Sigmoid colon (tissue), 7 donors: ENCODE results near the gene FAM13A. TPM values are rescaled to one million over a fixed set of nuclear protein-coding genes. Genes with fewer than 3 reads are reported as not detected.

Source experiments
- DNase-seq: peaks from one replicate; pipeline ENCODE4 v3.0.0-alpha.2; 2019
- H3K27ac ChIP-seq, 4 donors: fragments of 200-600 bp; sonication (generic); one replicate each; pipeline ENCODE4 v1.5.1; 2016 to 2019; ENCODE audit warnings: mild to moderate bottlenecking in 1 of 4
- H3K27me3 ChIP-seq, 3 donors: fragments of 200-600 bp; sonication (generic); one replicate each; pipeline ENCODE4 v1.5.1; 2019; ENCODE audit warnings: mild to moderate bottlenecking in 1 of 3
- H3K36me3 ChIP-seq, 4 donors: fragments of 200-600 bp; sonication (generic); one replicate each; pipeline ENCODE4 v1.5.1; 2016 to 2019
- H3K4me1 ChIP-seq, 4 donors: fragments of 200-600 bp; sonication (generic); one replicate each; pipeline ENCODE4 v1.5.1; 2017 to 2019
- H3K4me3 ChIP-seq, 4 donors: fragments of 200-600 bp; sonication (generic); one replicate each; pipeline ENCODE4 v1.5.1; 2017 to 2019; ENCODE audit warnings: mild to moderate bottlenecking in 2 of 4, moderate library complexity in 1 of 4
- H3K9me3 ChIP-seq, 4 donors: fragments of 200-600 bp in 3 of 4; sonication (generic) in 3 of 4; one replicate each; pipeline versions ENCODE4 v1.5.1 to v1.6.1; 2013 to 2019
- EP300 ChIP-seq, 4 donors: sonication (generic); formaldehyde crosslinking; IDR thresholded peaks; one replicate each; pipeline ENCODE4 v1.6.1; 2017; ENCODE audit warnings: antibody characterized with exemption in 4 of 4
- POLR2A ChIP-seq, 2 donors: fragments of 450-650 bp; IDR thresholded peaks; one replicate each; pipeline ENCODE4 v1.6.1; 2016; ENCODE audit warnings: antibody characterized with exemption in 2 of 2, mild to moderate bottlenecking in 2 of 2, moderate library complexity in 2 of 2
- POLR2AphosphoS5 ChIP-seq, 4 donors: sonication (generic); formaldehyde crosslinking; IDR thresholded peaks; one replicate each; pipeline ENCODE4 v1.6.1; 2017; ENCODE audit warnings: antibody characterized with exemption in 4 of 4
- WGBS, 2 donors: extraction: QIAGEN DNeasy Blood & Tissue Kit; methylation state at CpG; one replicate each; pipeline ENCODE4 v1.1.7; 2013; 5-methylcytosine and 5-hydroxymethylcytosine counted together
- intact Hi-C: fragments of 100-400 bp; cut with DNase I; formaldehyde crosslinking; loops from one replicate; pipeline ENCODE4 v1.15.1; 2023
- polyA plus RNA-seq, 3 donors: library from polyadenylated mRNA; stranded (reverse); fragments of 200-250 nt; gene quantifications; one replicate each; pipeline ENCODE4 v1.2.3, GENCODE V29; 2013
- total RNA-seq, 4 donors: library from RNA; depleted of rRNA; stranded (reverse); fragments of >200 nt; gene quantifications; one replicate each; pipeline ENCODE4 v1.1.0, GENCODE V29; 2016
- TF ChIP-seq, protein P1 (sequence below), 4 experiments: fragments of 450-650 bp in 3 of 4; fragments of 200-600 bp in 1 of 4; IDR thresholded peaks; one replicate each; pipeline ENCODE4 v1.5.1; 2016 to 2019; ENCODE audit warnings: antibody characterized with exemption in 4 of 4, mild to moderate bottlenecking in 3 of 4, moderate library complexity in 2 of 4
- donor health status: healthy with polysubstance abuse.
- donor health status: Bipolar disorder and iron deficiency.
- donor health status: healthy.

FAM13A gene
- total and polyA plus RNA-seq, 7 donors = 9.9 to 49.7 (median 41.1) TPM

DNA sequence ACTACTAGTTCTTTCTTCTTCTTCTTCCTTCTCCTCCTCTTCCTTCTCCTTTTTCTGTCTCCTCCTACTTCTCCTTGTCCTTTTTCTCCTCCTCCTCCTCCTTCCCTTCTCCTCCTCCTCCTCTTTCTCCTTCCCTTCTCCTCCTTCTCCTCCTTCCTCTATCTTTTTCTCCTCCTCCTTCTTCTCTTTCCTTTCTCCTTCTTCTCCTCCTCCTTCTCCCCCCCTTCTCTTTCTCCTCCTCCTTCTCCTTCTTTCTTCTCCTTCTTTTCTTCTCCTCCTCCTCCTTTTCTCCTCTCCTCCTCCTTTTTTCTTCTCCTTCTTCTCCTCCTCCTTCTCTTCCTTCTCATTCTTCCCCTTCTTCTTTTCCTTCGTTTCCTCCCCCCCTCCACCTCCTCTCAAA lies 337.6 kb downstream of the FAM13A start:
- Histone ChIP-seq H3K27ac (no peak overlapping the region), H3K27me3 (no peaks in the 10 kb centered on the region), H3K9me3 (peaks cover 0 to 4% (median 0%) of the 10 kb centered on the region in 4 donors), H3K36me3 (peaks cover 5 to 50% (median 10%) of the 10 kb centered on the region in 4 donors), H3K4me3 (no peak overlapping the region), H3K4me1 (peaks cover 0 to 8% (median 0%) of the 10 kb centered on the region in 4 donors)
- intact Hi-C loops = no loop called here
- TF ChIP-seq POLR2A (IDR thresholded peaks at IDR 0.05) (no peak), EP300 (IDR thresholded peaks at IDR 0.05) (no peak), POLR2AphosphoS5 (IDR thresholded peaks at IDR 0.05) (no peak)
- TF ChIP-seq, protein P1, sequence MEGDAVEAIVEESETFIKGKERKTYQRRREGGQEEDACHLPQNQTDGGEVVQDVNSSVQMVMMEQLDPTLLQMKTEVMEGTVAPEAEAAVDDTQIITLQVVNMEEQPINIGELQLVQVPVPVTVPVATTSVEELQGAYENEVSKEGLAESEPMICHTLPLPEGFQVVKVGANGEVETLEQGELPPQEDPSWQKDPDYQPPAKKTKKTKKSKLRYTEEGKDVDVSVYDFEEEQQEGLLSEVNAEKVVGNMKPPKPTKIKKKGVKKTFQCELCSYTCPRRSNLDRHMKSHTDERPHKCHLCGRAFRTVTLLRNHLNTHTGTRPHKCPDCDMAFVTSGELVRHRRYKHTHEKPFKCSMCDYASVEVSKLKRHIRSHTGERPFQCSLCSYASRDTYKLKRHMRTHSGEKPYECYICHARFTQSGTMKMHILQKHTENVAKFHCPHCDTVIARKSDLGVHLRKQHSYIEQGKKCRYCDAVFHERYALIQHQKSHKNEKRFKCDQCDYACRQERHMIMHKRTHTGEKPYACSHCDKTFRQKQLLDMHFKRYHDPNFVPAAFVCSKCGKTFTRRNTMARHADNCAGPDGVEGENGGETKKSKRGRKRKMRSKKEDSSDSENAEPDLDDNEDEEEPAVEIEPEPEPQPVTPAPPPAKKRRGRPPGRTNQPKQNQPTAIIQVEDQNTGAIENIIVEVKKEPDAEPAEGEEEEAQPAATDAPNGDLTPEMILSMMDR (IDR thresholded peaks at IDR 0.05) = no peak
- WGBS, 2 donors = 91 to 98% methylated on average over 1 of the region's 1 CpG
- DNase-seq = no peak

DNA sequence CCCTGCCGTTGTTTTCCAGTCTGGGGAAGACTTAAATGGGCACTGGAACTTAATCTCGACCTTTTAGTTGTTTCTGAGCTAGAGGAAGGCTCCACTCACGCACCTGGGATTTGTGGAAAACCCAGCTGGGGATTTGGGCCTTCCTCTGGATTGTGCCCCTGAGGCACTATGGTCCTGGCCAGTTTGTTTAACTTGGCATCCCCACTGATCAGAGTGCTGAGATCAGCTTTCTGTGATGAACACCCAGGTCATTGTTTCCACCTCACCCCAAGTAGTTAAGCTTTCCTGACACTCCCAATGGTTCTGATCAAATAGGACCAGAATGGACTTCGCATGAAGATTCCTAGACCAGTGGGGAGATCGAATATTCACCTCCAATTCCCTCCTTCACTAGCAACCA lies 338.9 kb downstream of the FAM13A start:
- no peak overlapping the region for H3K4me3 ChIP-seq
- H3K36me3 ChIP-seq = peaks cover 5 to 41% (median 10%) of the 10 kb centered on the region in 4 donors
- peaks cover 0 to 8% (median 0%) of the 10 kb centered on the region in 4 donors for H3K4me1 ChIP-seq
- H3K9me3 ChIP-seq = peaks cover 0 to 4% (median 0%) of the 10 kb centered on the region in 4 donors
- H3K27ac ChIP-seq = no peak overlapping the region
- WGBS, 2 donors = 97% methylated on average over 5 of the region's 5 CpGs
- H3K27me3 ChIP-seq = no peaks in the 10 kb centered on the region
- TF ChIP-seq, protein P1 (IDR thresholded peaks at IDR 0.05) = no peak
- TF ChIP-seq EP300 (IDR thresholded peaks at IDR 0.05) = no peak
- no peak for TF ChIP-seq POLR2AphosphoS5 (IDR thresholded peaks at IDR 0.05)
- TF ChIP-seq POLR2A (IDR thresholded peaks at IDR 0.05) = no peak
- DNase-seq = no peak
- intact Hi-C loops = no loop called here

DNA sequence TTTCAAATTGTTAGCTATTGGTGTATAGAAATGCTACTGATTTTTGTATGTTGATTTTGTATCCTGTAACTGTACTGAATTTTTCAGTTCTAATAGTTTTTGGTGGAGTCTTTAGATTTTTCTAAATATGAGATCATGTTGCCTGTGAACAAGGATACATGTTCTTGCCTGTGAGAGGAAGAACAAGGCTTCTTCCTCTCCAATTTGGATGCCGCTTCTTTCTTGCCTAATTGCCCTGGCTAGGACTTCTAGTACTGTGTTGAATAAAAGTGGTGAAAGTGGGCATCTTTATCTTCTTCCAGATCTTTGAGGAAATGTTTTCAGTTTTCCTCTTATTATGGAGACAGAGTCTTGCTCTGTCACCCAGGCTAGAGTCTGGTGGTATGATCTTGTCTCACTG lies 343.2 kb downstream of the FAM13A start:
- 98% methylated on average over 1 of the region's 1 CpG for WGBS, 2 donors

DNA sequence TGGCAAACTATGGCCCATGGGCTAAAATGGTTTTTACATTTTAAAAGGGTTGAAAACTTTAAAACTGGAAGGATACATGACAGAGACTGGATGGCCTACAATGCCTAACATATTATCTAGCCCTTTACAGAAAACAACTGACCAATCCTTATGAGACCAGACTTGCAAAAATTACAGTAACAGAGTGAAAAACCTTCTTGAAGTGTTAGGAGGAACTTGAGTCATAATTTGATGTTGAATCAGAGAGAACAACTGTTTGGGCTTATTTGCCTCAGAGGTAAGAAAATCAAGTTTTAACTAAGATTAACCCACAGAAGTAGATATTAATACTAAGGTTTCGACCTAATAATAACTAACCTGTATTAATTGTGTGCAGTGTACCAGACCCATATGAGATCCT lies 347.0 kb downstream of the FAM13A start:
- H3K4me1 ChIP-seq = peaks cover 0 to 18% (median 14%) of the 10 kb centered on the region in 4 donors
- DNase-seq = no peak
- no peaks in the 10 kb centered on the region for H3K9me3 ChIP-seq
- TF ChIP-seq, protein P1 (IDR thresholded peaks at IDR 0.05) = no peak
- no peak for TF ChIP-seq POLR2A (IDR thresholded peaks at IDR 0.05)
- TF ChIP-seq EP300 (IDR thresholded peaks at IDR 0.05) = no peak
- TF ChIP-seq POLR2AphosphoS5 (IDR thresholded peaks at IDR 0.05) = no peak
- no peak overlapping the region for H3K4me3 ChIP-seq
- 87 to 94% methylated on average over 1 of the region's 1 CpG for WGBS, 2 donors
- peaks cover 0 to 36% (median 0%) of the 10 kb centered on the region in 4 donors for H3K36me3 ChIP-seq
- H3K27ac ChIP-seq = no peak overlapping the region
- H3K27me3 ChIP-seq = no peaks in the 10 kb centered on the region
- intact Hi-C loops = loop anchor here (5.0 to 10.0 kb wide), 2 partner anchors 107 to 405 kb away; partner anchors contain the start of gene TIGD2

More for the DNA sequence above, 343.2 kb downstream of the FAM13A start:
- no peak for DNase-seq
- Histone ChIP-seq H3K9me3 (peaks cover 0 to 4% (median 0%) of the 10 kb centered on the region in 4 donors), H3K36me3 (peaks cover 4 to 52% (median 7%) of the 10 kb centered on the region in 4 donors), H3K4me1 (no peaks in the 10 kb centered on the region), H3K27ac (no peak overlapping the region), H3K27me3 (no peaks in the 10 kb centered on the region), H3K4me3 (no peak overlapping the region)
- intact Hi-C loops = no loop called here
- TF ChIP-seq, protein P1 (IDR thresholded peaks at IDR 0.05) = no peak
- TF ChIP-seq POLR2AphosphoS5 (IDR thresholded peaks at IDR 0.05) = no peak
- no peak for TF ChIP-seq EP300 (IDR thresholded peaks at IDR 0.05)
- TF ChIP-seq POLR2A (IDR thresholded peaks at IDR 0.05) = no peak

DNA sequence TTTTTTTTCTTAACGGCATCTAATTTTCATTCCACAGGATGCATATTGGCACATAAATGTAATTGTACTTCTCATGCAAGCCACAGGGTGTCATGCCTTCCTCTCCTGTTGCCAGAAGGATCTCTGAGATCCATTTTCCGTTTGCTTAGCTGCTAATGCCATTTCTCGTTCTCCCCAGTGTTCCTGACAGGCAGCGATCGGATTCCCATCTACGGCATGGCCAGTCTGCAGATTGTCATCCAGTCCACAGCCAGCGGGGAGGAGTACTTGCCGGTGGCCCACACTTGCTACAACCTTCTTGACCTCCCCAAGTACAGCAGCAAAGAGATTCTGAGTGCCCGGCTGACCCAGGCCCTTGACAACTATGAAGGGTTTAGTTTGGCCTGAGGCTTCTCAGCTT lies 350.4 kb downstream of the FAM13A start:
- Histone ChIP-seq H3K36me3 (peaks cover 0 to 51% (median 1%) of the 10 kb centered on the region in 4 donors), H3K4me1 (peaks cover 0 to 18% (median 14%) of the 10 kb centered on the region in 4 donors), H3K27me3 (no peaks in the 10 kb centered on the region), H3K27ac (peak overlapping the region; percentile 43 to 67 (median 60)), H3K4me3 (no peak overlapping the region), H3K9me3 (no peaks in the 10 kb centered on the region)
- 74 to 77% methylated on average over 9 of the region's 9 CpGs for WGBS, 2 donors
- TF ChIP-seq POLR2A (IDR thresholded peaks at IDR 0.05) (no peak), EP300 (IDR thresholded peaks at IDR 0.05) (no peak), POLR2AphosphoS5 (IDR thresholded peaks at IDR 0.05) (peak in 2 of 4 donors; percentile 38)
- TF ChIP-seq, protein P1 (IDR thresholded peaks at IDR 0.05) = peak; percentile 20 to 50 (median 38)
- intact Hi-C loops = loop anchor here (2.0 to 10.0 kb wide), 3 partner anchors 111 to 408 kb away; partner anchors contain the start of gene TIGD2
- no peak for DNase-seq
